ENCODE results near the gene CACNA1C.
"Not testable (repeated sequence)": the region's sequence is repeated elsewhere in the genome, so short reads cannot be mapped to it uniquely, and the experiment has no call there.

CACNA1C gene

DNA sequence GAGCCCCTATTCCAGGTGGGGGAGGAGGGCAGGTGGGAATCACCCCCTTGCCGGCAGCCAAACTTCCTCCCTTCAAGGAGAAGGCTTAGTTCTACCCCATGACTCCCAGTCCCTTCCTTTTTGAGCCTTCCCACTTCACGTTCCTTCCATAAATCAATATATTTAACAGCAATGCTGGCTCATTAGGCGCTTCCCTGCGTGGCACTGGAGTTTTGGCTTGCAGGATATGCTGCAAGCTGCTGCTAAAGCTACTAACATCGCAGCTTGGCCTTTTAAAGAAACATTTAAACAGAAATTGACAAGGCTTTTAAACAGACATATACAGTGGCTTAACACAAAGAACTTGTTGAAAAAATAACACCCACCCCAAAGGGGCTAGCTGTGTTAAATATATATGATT lies 434.0 kb downstream of the CACNA1C start:
- Histone ChIP-seq H3K27me3 (ENCODE audit: insufficient read depth, low read length) (peaks cover 23% of the 10 kb centered on the region), H3K4me1 (ENCODE audit: insufficient read depth, low read length) (no peaks in the 10 kb centered on the region), H3K36me3 (ENCODE audit: insufficient read depth, low read length) (no peaks in the 10 kb centered on the region), H3K9me3 (ENCODE audit: low read length) (no peaks in the 10 kb centered on the region), H3K4me3 (ENCODE audit: low read length) (no peak overlapping the region), H2AFZ (ENCODE audit: low read depth, low read length) (no peak overlapping the region)

DNA sequence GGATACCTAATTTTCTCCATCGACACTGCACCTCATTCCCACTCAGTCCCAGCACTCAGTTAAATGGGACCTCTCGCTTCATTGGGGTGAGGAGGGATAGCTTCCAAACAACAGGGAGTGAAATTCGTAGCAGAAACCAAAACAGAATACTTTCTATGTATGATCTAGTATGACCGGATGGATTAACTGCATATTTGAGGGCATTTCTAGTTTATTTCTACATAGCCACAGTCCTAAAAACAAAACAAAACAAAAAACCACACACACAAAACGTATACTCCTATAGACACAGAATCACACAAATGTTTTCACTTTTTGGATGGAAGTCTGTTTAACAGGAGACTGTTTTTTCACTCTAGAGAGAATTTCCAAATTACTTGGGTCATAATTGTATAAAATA lies 434.5 kb downstream of the CACNA1C start:
- no peaks in the 10 kb centered on the region for H3K4me1 ChIP-seq (ENCODE audit: insufficient read depth, low read length)
- H3K9me3 ChIP-seq (ENCODE audit: low read length): no peaks in the 10 kb centered on the region
- H3K36me3 ChIP-seq (ENCODE audit: insufficient read depth, low read length): no peaks in the 10 kb centered on the region
- H2AFZ ChIP-seq (ENCODE audit: low read depth, low read length): no peak overlapping the region
- peaks cover 23% of the 10 kb centered on the region for H3K27me3 ChIP-seq (ENCODE audit: insufficient read depth, low read length)
- no peak overlapping the region for H3K4me3 ChIP-seq (ENCODE audit: low read length)

DNA sequence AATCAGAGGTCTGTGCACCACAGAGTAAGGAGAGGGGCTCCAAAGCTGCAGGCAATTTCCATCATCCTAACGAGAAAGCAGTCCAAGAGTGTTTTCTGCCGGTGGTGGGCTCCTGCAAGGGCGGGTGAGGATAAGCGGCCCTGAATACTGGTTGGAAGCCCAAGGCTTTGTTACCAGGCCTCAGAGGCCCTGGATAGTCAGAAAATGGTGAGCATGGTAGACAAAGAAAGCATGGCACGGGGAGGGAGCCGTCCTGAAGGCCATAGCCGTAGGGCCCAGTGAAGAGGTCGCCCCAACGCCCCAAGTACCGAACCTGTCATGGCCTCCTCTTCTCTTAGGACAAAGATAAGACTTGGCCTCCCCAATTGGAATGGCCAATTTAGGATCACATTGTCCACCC lies 435.3 kb downstream of the CACNA1C start:
- Histone ChIP-seq H3K36me3 (ENCODE audit: insufficient read depth, low read length) (no peaks in the 10 kb centered on the region), H3K4me3 (ENCODE audit: low read length) (no peak overlapping the region), H3K4me1 (ENCODE audit: insufficient read depth, low read length) (no peaks in the 10 kb centered on the region), H3K27me3 (ENCODE audit: insufficient read depth, low read length) (peaks cover 20% of the 10 kb centered on the region), H3K9me3 (ENCODE audit: low read length) (no peaks in the 10 kb centered on the region), H2AFZ (ENCODE audit: low read depth, low read length) (no peak overlapping the region)

DNA sequence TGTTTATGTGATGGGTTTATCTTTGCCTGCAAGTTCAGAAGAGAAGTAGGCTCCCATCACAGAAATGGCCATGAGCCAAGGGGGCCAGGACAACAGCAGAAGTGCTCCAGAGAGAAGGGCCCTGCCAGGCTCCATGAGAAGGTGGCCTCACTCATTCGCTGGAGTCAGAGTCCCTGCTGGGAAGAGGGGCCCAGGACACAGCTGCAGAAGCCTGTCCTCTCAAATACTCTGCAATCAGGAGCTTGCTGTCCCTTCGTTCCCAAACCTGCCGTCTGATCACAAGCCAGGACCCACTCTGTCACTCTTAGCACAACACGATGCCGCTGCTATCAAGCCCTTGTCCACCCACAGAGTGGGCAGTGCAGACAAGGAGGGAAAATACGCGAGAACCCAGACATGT lies 435.8 kb downstream of the CACNA1C start:
- no peak overlapping the region for H2AFZ ChIP-seq (ENCODE audit: low read depth, low read length)
- H3K4me1 ChIP-seq (ENCODE audit: insufficient read depth, low read length): no peaks in the 10 kb centered on the region
- H3K27me3 ChIP-seq (ENCODE audit: insufficient read depth, low read length): peaks cover 17% of the 10 kb centered on the region
- no peaks in the 10 kb centered on the region for H3K36me3 ChIP-seq (ENCODE audit: insufficient read depth, low read length)
- no peaks in the 10 kb centered on the region for H3K9me3 ChIP-seq (ENCODE audit: low read length)
- no peak overlapping the region for H3K4me3 ChIP-seq (ENCODE audit: low read length)

DNA sequence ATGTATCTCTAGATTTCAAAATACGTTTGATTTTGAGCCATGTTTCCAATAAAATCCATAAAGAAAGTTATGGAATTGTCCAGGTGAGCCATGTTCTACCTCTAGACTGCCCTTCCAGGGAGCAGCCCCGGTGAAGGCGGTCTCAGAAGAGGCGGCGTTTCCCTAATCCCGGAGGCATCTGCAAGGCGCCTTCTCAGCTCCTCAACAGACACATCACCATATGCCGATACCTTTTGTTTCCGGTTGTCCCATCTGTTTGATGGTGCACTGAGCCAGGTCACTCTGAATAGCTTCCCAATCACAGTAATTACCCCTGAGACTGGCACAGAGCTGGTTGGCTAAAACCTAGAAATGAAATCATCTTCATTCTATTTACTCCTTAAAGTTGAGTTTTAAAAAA lies 436.5 kb downstream of the CACNA1C start:
- no peaks in the 10 kb centered on the region for H3K4me1 ChIP-seq (ENCODE audit: insufficient read depth, low read length)
- H3K4me3 ChIP-seq (ENCODE audit: low read length): no peak overlapping the region
- no peaks in the 10 kb centered on the region for H3K9me3 ChIP-seq (ENCODE audit: low read length)
- peaks cover 10% of the 10 kb centered on the region for H3K27me3 ChIP-seq (ENCODE audit: insufficient read depth, low read length)
- no peaks in the 10 kb centered on the region for H3K36me3 ChIP-seq (ENCODE audit: insufficient read depth, low read length)
- H2AFZ ChIP-seq (ENCODE audit: low read depth, low read length): no peak overlapping the region

DNA sequence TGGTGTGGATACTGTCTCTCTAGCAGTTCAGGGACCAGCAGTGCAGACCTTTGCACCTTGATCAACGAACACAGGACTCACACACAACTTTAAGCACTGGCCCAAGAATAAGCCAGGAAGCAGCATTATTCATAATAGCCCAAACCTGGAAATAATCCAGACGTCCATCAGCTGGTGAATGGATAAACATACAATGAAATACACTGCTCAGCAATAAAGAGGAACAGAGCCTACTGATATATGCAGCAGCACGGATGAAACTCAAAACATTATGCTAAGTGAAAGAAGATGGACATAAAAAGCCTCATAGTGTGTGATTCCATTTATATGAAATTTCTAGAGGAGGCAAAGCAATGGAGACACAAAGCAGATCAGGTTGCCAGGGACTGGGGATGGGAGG lies 438.0 kb downstream of the CACNA1C start:
- no peak overlapping the region for H3K4me3 ChIP-seq (ENCODE audit: low read length)
- H3K27me3 ChIP-seq (ENCODE audit: insufficient read depth, low read length): peaks cover 8% of the 10 kb centered on the region
- no peaks in the 10 kb centered on the region for H3K36me3 ChIP-seq (ENCODE audit: insufficient read depth, low read length)
- H2AFZ ChIP-seq (ENCODE audit: low read depth, low read length): no peak overlapping the region
- no peaks in the 10 kb centered on the region for H3K4me1 ChIP-seq (ENCODE audit: insufficient read depth, low read length)
- no peaks in the 10 kb centered on the region for H3K9me3 ChIP-seq (ENCODE audit: low read length)

DNA sequence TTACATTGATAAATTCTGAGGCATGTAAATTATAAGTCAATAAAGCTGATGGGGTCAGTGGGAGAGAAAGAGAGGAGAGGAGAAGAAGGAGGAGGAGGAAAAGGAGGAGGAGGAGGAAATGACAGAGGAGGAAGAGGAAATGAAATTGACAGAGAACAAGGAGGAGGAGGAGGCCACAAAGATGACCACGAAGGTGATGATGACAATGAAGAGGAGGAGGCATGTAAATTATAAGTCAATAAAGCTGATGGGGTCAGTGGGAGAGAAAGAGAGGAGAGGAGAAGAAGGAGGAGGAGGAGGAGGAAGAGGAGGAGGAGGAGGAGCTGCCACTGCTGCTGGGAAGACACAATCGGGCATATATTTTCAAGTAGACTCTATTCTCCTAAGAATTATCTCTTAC lies 438.6 kb downstream of the CACNA1C start:
- not testable (repeated sequence) for H3K27me3 ChIP-seq (ENCODE audit: insufficient read depth, low read length); H3K4me1 ChIP-seq (ENCODE audit: insufficient read depth, low read length); H3K9me3 ChIP-seq (ENCODE audit: low read length); H3K4me3 ChIP-seq (ENCODE audit: low read length); H3K36me3 ChIP-seq (ENCODE audit: insufficient read depth, low read length); H2AFZ ChIP-seq (ENCODE audit: low read depth, low read length)

DNA sequence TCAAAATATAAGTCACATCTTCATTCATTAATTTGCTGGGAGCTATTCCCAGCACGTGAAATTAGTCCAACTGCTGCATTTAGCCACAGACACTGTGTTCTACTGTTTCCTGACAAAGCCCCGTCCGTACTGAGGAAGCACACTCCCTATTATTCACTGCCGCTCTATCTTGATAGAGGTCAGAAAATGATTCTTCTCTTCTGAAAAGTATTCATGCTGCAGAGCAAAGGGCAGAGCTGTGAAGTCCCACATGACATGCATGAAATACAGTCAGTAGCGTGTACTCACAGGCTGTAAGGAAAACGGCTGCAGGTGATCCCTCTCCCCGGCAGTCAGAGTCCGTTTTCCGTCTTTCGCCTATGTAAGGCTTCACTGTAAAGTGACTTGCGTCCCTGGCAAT lies 439.4 kb downstream of the CACNA1C start:
- peaks cover 6% of the 10 kb centered on the region for H3K27me3 ChIP-seq (ENCODE audit: insufficient read depth, low read length)
- no peaks in the 10 kb centered on the region for H3K36me3 ChIP-seq (ENCODE audit: insufficient read depth, low read length)

DNA sequence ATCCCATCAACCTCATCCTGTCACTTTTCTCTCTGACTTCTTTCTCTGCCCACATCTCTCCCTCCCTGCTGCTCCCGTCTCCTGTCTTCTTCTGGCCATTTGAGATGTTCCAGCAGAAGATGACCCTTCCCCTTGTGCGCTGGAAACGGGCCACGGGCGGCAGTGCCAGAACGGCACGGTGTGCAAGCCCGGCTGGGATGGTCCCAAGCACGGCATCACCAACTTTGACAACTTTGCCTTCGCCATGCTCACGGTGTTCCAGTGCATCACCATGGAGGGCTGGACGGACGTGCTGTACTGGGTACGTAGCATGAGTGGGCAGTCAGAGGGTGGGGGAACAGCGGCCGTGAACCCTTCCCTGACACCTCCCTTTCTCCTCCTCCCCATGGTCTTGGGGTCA lies 440.3 kb downstream of the CACNA1C start:
- Histone ChIP-seq H3K4me1 (ENCODE audit: insufficient read depth, low read length) (no peaks in the 10 kb centered on the region), H3K27me3 (ENCODE audit: insufficient read depth, low read length) (peaks cover 6% of the 10 kb centered on the region), H3K9me3 (ENCODE audit: low read length) (no peaks in the 10 kb centered on the region), H3K36me3 (ENCODE audit: insufficient read depth, low read length) (no peaks in the 10 kb centered on the region), H3K4me3 (ENCODE audit: low read length) (no peak overlapping the region), H2AFZ (ENCODE audit: low read depth, low read length) (no peak overlapping the region)

More for the DNA sequence above, 439.4 kb downstream of the CACNA1C start:
- H3K4me1 ChIP-seq (ENCODE audit: insufficient read depth, low read length): no peaks in the 10 kb centered on the region
- no peak overlapping the region for H2AFZ ChIP-seq (ENCODE audit: low read depth, low read length)
- H3K9me3 ChIP-seq (ENCODE audit: low read length): no peaks in the 10 kb centered on the region
- H3K4me3 ChIP-seq (ENCODE audit: low read length): no peak overlapping the region

DNA sequence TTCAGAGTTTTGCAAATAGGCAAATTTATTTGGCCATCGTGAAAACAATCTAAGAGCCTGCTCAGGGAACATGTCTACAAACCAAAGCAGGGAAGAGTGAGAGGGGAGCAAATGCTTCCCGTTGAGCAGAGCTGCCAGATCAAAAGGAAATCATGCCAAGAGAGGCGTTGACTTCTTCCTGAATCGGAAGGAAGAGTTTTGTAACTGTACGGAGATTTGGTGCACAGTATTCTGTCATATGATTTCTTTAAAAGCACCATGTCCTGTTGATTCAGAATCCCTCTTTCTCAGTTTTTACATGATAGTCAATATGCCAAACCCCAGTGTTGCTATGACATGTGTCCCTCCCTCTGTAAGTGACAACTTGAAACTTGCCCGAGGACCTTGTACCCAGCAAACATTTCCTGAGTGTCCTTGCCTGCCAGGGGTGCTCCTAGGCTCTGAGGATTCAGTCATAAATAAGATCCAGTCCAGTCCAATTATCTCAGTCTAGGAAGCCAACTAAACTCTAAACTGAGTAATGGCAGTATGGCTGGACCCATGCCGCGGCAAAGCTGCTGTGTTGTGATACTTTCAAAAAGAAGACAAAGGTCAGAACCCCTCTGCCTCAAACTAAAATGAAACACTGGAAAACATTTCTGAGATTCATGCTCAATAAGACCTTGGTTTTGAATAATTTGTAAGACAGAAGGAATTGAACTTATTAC lies 441.9 kb downstream of the CACNA1C start:
- Histone ChIP-seq H3K36me3 (ENCODE audit: insufficient read depth, low read length) (no peaks in the 10 kb centered on the region), H3K4me3 (ENCODE audit: low read length) (no peak overlapping the region), H2AFZ (ENCODE audit: low read depth, low read length) (no peak overlapping the region), H3K9me3 (ENCODE audit: low read length) (no peaks in the 10 kb centered on the region), H3K4me1 (ENCODE audit: insufficient read depth, low read length) (no peaks in the 10 kb centered on the region), H3K27me3 (ENCODE audit: insufficient read depth, low read length) (peaks cover 6% of the 10 kb centered on the region)

DNA sequence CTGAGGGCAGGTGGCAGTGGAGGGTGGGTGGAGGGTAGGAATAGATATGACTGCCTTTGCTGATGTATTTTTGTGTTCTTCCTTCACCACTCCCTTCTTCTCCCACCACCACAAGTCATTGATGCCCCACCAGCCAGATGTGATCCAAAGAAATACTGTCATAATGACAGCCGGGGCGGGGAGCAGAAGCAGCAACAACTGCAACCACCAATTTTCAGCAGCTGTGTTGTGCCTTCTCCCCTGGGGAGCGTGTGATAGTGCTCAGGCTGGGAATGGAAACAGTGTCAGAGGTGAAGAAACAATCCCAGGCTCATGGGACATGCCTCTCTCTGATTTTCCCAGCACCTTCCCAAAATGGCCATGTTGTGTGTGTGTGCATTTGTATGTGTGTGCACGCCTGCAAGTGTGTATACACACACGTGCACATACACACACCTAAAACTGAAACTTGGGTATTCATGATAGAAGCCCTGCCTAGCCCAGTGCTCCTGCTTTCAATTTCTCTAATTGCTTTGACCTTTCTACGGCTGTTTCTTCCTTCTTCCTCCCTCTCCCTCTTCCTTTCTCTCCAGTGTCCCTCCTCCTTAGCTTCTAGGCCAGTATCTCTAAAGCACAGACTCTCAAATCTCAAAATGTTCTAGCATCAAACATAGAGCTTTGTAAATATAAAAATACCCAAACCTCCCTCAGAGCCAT lies 442.8 kb downstream of the CACNA1C start:
- peaks cover 6% of the 10 kb centered on the region for H3K27me3 ChIP-seq (ENCODE audit: insufficient read depth, low read length)
- H3K4me1 ChIP-seq (ENCODE audit: insufficient read depth, low read length): no peaks in the 10 kb centered on the region
- H3K4me3 ChIP-seq (ENCODE audit: low read length): no peak overlapping the region
- no peaks in the 10 kb centered on the region for H3K36me3 ChIP-seq (ENCODE audit: insufficient read depth, low read length)
- H2AFZ ChIP-seq (ENCODE audit: low read depth, low read length): no peak overlapping the region
- H3K9me3 ChIP-seq (ENCODE audit: low read length): no peaks in the 10 kb centered on the region

DNA sequence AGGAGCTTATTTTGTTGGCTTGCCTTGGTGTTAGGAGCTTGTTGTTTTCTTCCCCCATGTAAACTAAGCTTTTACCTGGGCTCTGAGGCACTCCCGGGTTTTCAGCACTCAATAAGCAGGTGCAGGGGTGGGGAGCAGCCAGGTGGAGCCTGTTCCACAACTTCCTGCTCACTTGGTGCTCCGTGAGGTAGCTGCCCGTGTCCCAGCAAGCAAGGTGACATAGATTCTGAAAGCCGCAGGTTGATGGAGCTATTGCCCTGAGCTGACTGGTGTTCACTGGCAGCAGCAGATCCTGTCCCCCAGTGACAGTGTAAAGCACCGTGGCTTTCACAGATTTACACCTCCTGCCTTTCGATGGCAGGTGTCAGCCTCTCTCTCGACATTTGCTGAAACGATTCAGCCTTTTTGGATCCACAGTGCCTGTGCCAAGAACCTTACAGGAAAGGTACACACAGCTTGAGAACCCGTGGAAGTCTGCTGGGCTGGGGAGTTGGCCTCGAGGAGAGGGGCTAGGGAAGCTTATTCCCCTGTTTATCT lies 446.2 kb downstream of the CACNA1C start:
- Histone ChIP-seq H2AFZ (ENCODE audit: low read depth, low read length) (no peak overlapping the region), H3K9me3 (ENCODE audit: low read length) (no peaks in the 10 kb centered on the region), H3K27me3 (ENCODE audit: insufficient read depth, low read length) (peaks cover 6% of the 10 kb centered on the region), H3K4me3 (ENCODE audit: low read length) (no peak overlapping the region), H3K36me3 (ENCODE audit: insufficient read depth, low read length) (no peaks in the 10 kb centered on the region), H3K4me1 (ENCODE audit: insufficient read depth, low read length) (no peaks in the 10 kb centered on the region)

DNA sequence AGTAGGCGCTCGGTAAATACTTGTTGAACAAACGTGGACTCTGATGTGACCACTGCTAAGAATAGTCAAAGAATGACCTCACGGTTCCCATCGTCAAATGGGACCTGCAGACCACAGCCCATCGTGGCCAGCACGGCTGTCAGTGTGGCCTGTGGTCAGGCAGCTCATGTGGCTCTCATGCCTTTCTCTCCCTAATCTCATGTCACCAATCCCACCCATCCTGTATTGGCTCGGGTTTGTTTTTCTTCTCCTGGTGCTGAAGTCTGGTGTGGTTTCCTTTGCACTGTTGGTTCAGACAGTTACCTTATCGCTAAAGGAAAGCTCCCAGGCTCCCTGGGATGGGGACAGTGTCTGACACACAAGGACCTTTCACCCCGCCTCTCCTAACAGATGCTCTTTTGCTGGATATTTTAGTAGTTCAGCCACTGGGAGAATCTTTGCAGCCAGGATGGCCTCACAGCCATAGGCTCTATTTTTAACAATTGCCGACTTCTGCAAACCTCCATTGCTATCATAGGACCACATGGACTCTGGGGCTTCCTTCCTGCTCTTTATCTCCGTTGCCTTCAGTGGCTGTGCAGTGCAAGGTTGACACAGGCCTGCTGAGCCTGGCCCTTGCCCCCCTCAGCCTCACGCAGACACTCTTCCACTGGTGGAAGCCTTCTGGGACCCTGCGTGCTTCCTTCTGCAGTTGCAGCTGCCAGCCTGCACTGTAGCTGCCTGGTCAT lies 448.8 kb downstream of the CACNA1C start:
- Histone ChIP-seq H2AFZ (ENCODE audit: low read depth, low read length) (no peak overlapping the region), H3K9me3 (ENCODE audit: low read length) (no peaks in the 10 kb centered on the region), H3K36me3 (ENCODE audit: insufficient read depth, low read length) (no peaks in the 10 kb centered on the region), H3K4me1 (ENCODE audit: insufficient read depth, low read length) (no peaks in the 10 kb centered on the region), H3K4me3 (ENCODE audit: low read length) (no peak overlapping the region), H3K27me3 (ENCODE audit: insufficient read depth, low read length) (no peaks in the 10 kb centered on the region)

Measured in neuron (in vitro differentiated cells).